Gastrocnemius medialis (tissue), 4 donors: ENCODE measurements around the gene LHFPL5.

Experiments used
- CTCF ChIP-seq, 5 experiments: fragments of 450-650 bp in 3 of 5; fragments of 200-600 bp in 2 of 5; sonication (generic) in 2 of 5; IDR thresholded peaks in 4 of 5; conservative IDR thresholded peaks in 1 of 5; 1 replicate in 4 of 5; 2 replicates in 1 of 5; pipeline ENCODE4 v1.5.1; 2016 to 2019; ENCODE audit warnings: antibody characterized with exemption in 5 of 5, mild to moderate bottlenecking in 3 of 5, moderate library complexity in 3 of 5
- POLR2A ChIP-seq, 2 donors: fragments of 450-650 bp; IDR thresholded peaks; one replicate each; pipeline ENCODE4 v1.6.1; 2017; ENCODE audit warnings: antibody characterized with exemption in 2 of 2, mild to moderate bottlenecking in 2 of 2, moderate library complexity in 2 of 2

GRCh38 chr6:35856250-35856649 lies 51.1 kb downstream of the LHFPL5 start:
- TF ChIP-seq CTCF (IDR thresholded peaks at IDR 0.05 in 4 of 5, conservative IDR thresholded peaks at IDR 0.05 in 1 of 5) (no peak), POLR2A (IDR thresholded peaks at IDR 0.05) (no peak)
